ENCODE data around the gene SRPK2.

- TF ChIP-seq POLR2A (IDR thresholded peaks at IDR 0.05; ENCODE audit: low read depth, low read length) (no peak), POLR2AphosphoS5 (IDR thresholded peaks at IDR 0.05; ENCODE audit: low read depth, low read length) (no peak), TAF1 (IDR thresholded peaks at IDR 0.05; ENCODE audit: low read depth, low read length) (no peak), POU2F2 (IDR thresholded peaks at IDR 0.05; ENCODE audit: low read depth, low read length) (no peak)
These were observed 35.6 kb downstream of the SRPK2 start for GRCh38 chr7:105352901-105353668.
